ENCODE measurements around the gene FN3K. TPM values are rescaled to one million over a fixed set of nuclear protein-coding genes. Genes with fewer than 3 reads are reported as not detected.
A peak's percentile ranks its signal among the peaks of the same experiment; 100 is the strongest.

Gene FN3K
- total and polyA plus RNA-seq, 8 donors = 12.8 to 28.1 (median 20.5) TPM

DNA sequence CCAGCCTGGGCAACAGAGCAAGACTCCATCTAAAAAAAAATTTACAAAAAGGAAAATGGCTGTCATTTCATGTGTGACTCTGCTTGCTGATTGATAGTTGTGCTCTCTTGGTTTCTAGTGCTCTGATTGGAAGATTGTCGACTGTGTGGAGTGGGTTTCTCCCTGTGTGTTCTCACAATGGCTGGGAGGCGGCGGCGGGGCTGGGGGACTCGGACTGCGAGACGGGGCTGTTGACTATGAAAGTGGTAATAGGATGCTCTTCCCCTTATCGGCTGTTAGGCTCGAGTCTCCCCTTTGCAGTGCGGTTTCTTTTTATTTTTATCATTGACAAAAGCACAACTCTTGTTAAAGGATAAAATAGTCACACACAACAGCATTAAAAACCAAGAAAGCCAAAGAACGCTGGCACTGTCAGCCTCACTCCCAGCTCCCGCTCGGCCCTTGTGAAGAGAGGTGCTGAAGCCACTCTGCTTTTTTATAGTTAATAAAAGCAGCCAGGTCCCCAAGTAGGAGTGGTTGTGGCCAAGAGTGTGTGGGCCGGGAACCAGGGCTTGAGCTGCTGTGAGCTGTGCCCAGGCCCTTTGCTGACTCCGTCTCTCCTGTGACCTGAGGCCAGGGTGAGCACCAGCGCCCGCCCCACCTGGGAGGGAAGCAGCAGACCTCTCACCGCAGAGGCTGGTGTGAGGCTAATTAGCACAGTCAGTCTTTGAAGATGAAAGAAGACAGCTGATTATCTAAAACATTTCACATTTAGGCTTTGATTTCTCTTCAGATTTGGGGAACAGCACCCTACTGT, 53.0 kb downstream of the FN3K start:
- Histone ChIP-seq H3K4me1 (no peaks in the 10 kb centered on the region), H3K4me3 (no peak overlapping the region), H3K27ac (no peak overlapping the region), H3K36me3 (peaks cover 0 to 25% of the 10 kb centered on the region in 2 donors), H3K27me3 (no peaks in the 10 kb centered on the region), H3K9me3 (no peaks in the 10 kb centered on the region)
- TF ChIP-seq, protein P1, sequence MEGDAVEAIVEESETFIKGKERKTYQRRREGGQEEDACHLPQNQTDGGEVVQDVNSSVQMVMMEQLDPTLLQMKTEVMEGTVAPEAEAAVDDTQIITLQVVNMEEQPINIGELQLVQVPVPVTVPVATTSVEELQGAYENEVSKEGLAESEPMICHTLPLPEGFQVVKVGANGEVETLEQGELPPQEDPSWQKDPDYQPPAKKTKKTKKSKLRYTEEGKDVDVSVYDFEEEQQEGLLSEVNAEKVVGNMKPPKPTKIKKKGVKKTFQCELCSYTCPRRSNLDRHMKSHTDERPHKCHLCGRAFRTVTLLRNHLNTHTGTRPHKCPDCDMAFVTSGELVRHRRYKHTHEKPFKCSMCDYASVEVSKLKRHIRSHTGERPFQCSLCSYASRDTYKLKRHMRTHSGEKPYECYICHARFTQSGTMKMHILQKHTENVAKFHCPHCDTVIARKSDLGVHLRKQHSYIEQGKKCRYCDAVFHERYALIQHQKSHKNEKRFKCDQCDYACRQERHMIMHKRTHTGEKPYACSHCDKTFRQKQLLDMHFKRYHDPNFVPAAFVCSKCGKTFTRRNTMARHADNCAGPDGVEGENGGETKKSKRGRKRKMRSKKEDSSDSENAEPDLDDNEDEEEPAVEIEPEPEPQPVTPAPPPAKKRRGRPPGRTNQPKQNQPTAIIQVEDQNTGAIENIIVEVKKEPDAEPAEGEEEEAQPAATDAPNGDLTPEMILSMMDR (IDR thresholded peaks at IDR 0.05) = no peak
- intact Hi-C loops (cut with DNase I) = no loop called here
- ATAC-seq (no peak), DNase-seq (peak in 1 of 4 donors; percentile 37)

GRCh38 chr17:82789051-82789592, 53.7 kb downstream of the FN3K start:
- no peaks in the 10 kb centered on the region for H3K27me3 ChIP-seq
- no peak for DNase-seq
- ATAC-seq = no peak
- H3K4me3 ChIP-seq = no peak overlapping the region
- H3K27ac ChIP-seq = no peak overlapping the region
- no peaks in the 10 kb centered on the region for H3K4me1 ChIP-seq
- no peaks in the 10 kb centered on the region for H3K9me3 ChIP-seq
- TF ChIP-seq, protein P1 (IDR thresholded peaks at IDR 0.05) = no peak
- H3K36me3 ChIP-seq = peaks cover 0 to 18% of the 10 kb centered on the region in 2 donors
- intact Hi-C loops (cut with DNase I) = no loop called here

GRCh38 chr17:82789806-82790205, 54.4 kb downstream of the FN3K start:
- intact Hi-C loops (cut with DNase I) = no loop called here

GRCh38 chr17:82790391-82790790, 55.0 kb downstream of the FN3K start:
- H3K4me3 ChIP-seq = no peak overlapping the region
- H3K4me1 ChIP-seq = no peaks in the 10 kb centered on the region
- no peak for ATAC-seq
- H3K27me3 ChIP-seq = no peaks in the 10 kb centered on the region
- no peak for DNase-seq
- intact Hi-C loops (cut with DNase I) = no loop called here
- H3K9me3 ChIP-seq = no peaks in the 10 kb centered on the region
- H3K27ac ChIP-seq = no peak overlapping the region
- TF ChIP-seq, protein P1 (IDR thresholded peaks at IDR 0.05) = no peak
- peaks cover 0 to 10% of the 10 kb centered on the region in 2 donors for H3K36me3 ChIP-seq

More at GRCh38 chr17:82789806-82790205, 54.4 kb downstream of the FN3K start:
- Histone ChIP-seq H3K4me3 (no peak overlapping the region), H3K4me1 (no peaks in the 10 kb centered on the region), H3K36me3 (peaks cover 0 to 11% of the 10 kb centered on the region in 2 donors), H3K27me3 (no peaks in the 10 kb centered on the region), H3K27ac (no peak overlapping the region), H3K9me3 (no peaks in the 10 kb centered on the region)
- DNase-seq (no peak), ATAC-seq (no peak)
- TF ChIP-seq, protein P1 (IDR thresholded peaks at IDR 0.05) = no peak

GRCh38 chr17:82791532-82791931, 56.1 kb downstream of the FN3K start:
- H3K36me3 ChIP-seq = peaks cover 0 to 14% of the 10 kb centered on the region in 2 donors
- intact Hi-C loops (cut with DNase I) = no loop called here
- no peak for ATAC-seq

More at GRCh38 chr17:82791532-82791931, 56.1 kb downstream of the FN3K start:
- no peak overlapping the region for H3K4me3 ChIP-seq
- H3K9me3 ChIP-seq = no peaks in the 10 kb centered on the region
- no peak overlapping the region for H3K27ac ChIP-seq
- no peaks in the 10 kb centered on the region for H3K27me3 ChIP-seq
- H3K4me1 ChIP-seq = no peaks in the 10 kb centered on the region
- no peak for DNase-seq
- TF ChIP-seq, protein P1 (IDR thresholded peaks at IDR 0.05) = no peak
